ENCODE data around the gene SOX6. TPM values are rescaled to one million over a fixed set of nuclear protein-coding genes. Genes with fewer than 3 reads are reported as not detected.

SOX6 gene
- total and polyA plus RNA-seq, 2 experiments from 2014 or later, result 0.03 to 0.66 TPM

GRCh38 chr11:16392616-16393015, 36.3 kb upstream of the SOX6 start:
- Histone ChIP-seq H4K20me1 (replicated peaks; ENCODE audit: insufficient read depth) (no peaks in the 10 kb centered on the region), H3F3A (replicated peaks; ENCODE audit: low read depth) (no peaks in the 10 kb centered on the region), H3K4me3 (no peak overlapping the region), H3K27me3 (ENCODE audit: insufficient read depth) (peaks cover 57% of the 10 kb centered on the region), H3K4me2 (no peak overlapping the region), H3K27ac (ENCODE audit: low read depth) (no peak overlapping the region), H3K79me2 (replicated peaks; ENCODE audit: insufficient read depth) (no peaks in the 10 kb centered on the region), H3K4me1 (ENCODE audit: insufficient read depth) (no peaks in the 10 kb centered on the region), H3K9me2 (ENCODE audit: insufficient read depth) (no peaks in the 10 kb centered on the region), H3K36me3 (ENCODE audit: insufficient read depth) (no peaks in the 10 kb centered on the region), H2AFZ (no peak overlapping the region)
- Mint-ChIP-seq H3K27me3 (ENCODE audit: insufficient read depth, low read depth, poor library complexity) (peaks cover 5% of the 10 kb centered on the region), H3K4me1 (no peaks in the 10 kb centered on the region), H3K9me3 (no peaks in the 10 kb centered on the region), H3K4me3 (no peak overlapping the region), H3K27ac (no peak overlapping the region), H3K36me3 (ENCODE audit: low read depth) (no peaks in the 10 kb centered on the region)
- TF ChIP-seq NANOG (IDR thresholded peaks at IDR 0.05; ENCODE audit: borderline replicate concordance) (no peak), ZNF331 (CRISPR knock-in tag; IDR thresholded peaks at IDR 0.05; ENCODE audit: low read depth) (no peak), ETS1 (IDR thresholded peaks at IDR 0.05) (no peak), ZNF462 (CRISPR knock-in tag; IDR thresholded peaks at IDR 0.05) (no peak), EZH2phosphoT487 (IDR thresholded peaks at IDR 0.05; ENCODE audit: unreplicated experiment) (no peak), EZH2 (IDR thresholded peaks at IDR 0.05; ENCODE audit: low read depth, unreplicated experiment) (no peak), REST (IDR thresholded peaks at IDR 0.05; ENCODE audit: unreplicated experiment) (no peak), JUNB (IDR thresholded peaks at IDR 0.05; ENCODE audit: unreplicated experiment) (no peak), CTCF (conservative IDR thresholded peaks at IDR 0.05; ENCODE audit: low read depth in 2 of 2) (no peak), ZNF114 (CRISPR knock-in tag; IDR thresholded peaks at IDR 0.05) (no peak), STAT1 (IDR thresholded peaks at IDR 0.05; ENCODE audit: unreplicated experiment) (no peak), CREB1 (CRISPR knock-in tag; IDR thresholded peaks at IDR 0.05; ENCODE audit: low read depth) (no peak), POLR2AphosphoS5 (IDR thresholded peaks at IDR 0.05; ENCODE audit: low read depth) (no peak)
- no peak for ATAC-seq
- no peak for DNase-seq (ENCODE audit: low spot score)

Measured in GM23338 (cell line).